Transverse colon (tissue), 4 donors: ENCODE measurements around the gene UROD. TPM values are rescaled to one million over a fixed set of nuclear protein-coding genes. Genes with fewer than 3 reads are reported as not detected.

ENCODE experiments used
- DNase-seq: peaks from one replicate; pipeline ENCODE4 v3.0.0-alpha.2; 2019
- H3K27ac ChIP-seq, 4 donors: fragments of 200-600 bp; sonication (generic); 2 replicates each; pipeline ENCODE4 v1.5.1; 2016 to 2018; ENCODE audit warnings: inconsistent platforms in 4 of 4
- H3K27me3 ChIP-seq: fragments of 200-600 bp; sonication (generic); 2 replicates; pipeline ENCODE4 v1.5.1; 2017; ENCODE audit warnings: inconsistent platforms
- H3K36me3 ChIP-seq, 4 donors: fragments of 200-600 bp; sonication (generic); 2 replicates each; pipeline ENCODE4 v1.5.1; 2017 to 2019; ENCODE audit warnings: inconsistent platforms in 4 of 4
- H3K4me1 ChIP-seq, 4 donors: fragments of 200-600 bp; sonication (generic); 2 replicates each; pipeline ENCODE4 v1.5.1; 2017 to 2020; ENCODE audit warnings: inconsistent platforms in 4 of 4
- H3K4me3 ChIP-seq, 4 donors: fragments of 200-600 bp; sonication (generic); 1 replicate in 1 of 4; 2 replicates in 3 of 4; pipeline versions ENCODE4 v1.5.1 to v1.6.1; 2017 to 2019; ENCODE audit warnings: inconsistent platforms in 4 of 4
- H3K9me3 ChIP-seq, 2 donors: fragments of 200-600 bp; sonication (generic); 2 replicates each; pipeline ENCODE4 v1.5.1; 2017 to 2019; ENCODE audit warnings: inconsistent platforms in 2 of 2
- EP300 ChIP-seq: sonication (generic); formaldehyde crosslinking; IDR thresholded peaks from one replicate; pipeline ENCODE4 v1.6.1; 2017; ENCODE audit warnings: antibody characterized with exemption, low read depth
- POLR2A ChIP-seq: fragments of 450-650 bp; IDR thresholded peaks from one replicate; pipeline ENCODE4 v1.6.1; 2016; ENCODE audit warnings: antibody characterized with exemption, mild to moderate bottlenecking, moderate library complexity
- POLR2AphosphoS5 ChIP-seq, 3 donors: sonication (generic); formaldehyde crosslinking; IDR thresholded peaks; one replicate each; pipeline ENCODE4 v1.6.1; 2016; ENCODE audit warnings: antibody characterized with exemption in 3 of 3
- WGBS, 2 donors: methylation state at CpG; one replicate each; pipeline ENCODE4 v1.1.5; 2018; ENCODE audit warnings: low coverage in 1 of 2; 5-methylcytosine and 5-hydroxymethylcytosine counted together
- in situ Hi-C, 4 donors: fragments of 200-750 bp; cut with MboI; loops; one replicate each; pipeline versions ENCODE4 v1.15.0 to v1.15.1; 2017; ENCODE audit warnings: low sequenced_read_pairs in 3 of 4, low pct_ligation_motif_present in 1 of 4, low pct_unique_long_range_greater_than_20kb in 1 of 4
- intact Hi-C: fragments of 100-400 bp; cut with DNase I; formaldehyde crosslinking; loops from one replicate; pipeline ENCODE4 v1.15.1; 2023; ENCODE audit warnings: low total_unique reads
- total RNA-seq, 4 donors: library from RNA; depleted of rRNA; stranded (reverse); fragments of >200 nt; gene quantifications; one replicate each; pipeline ENCODE4 v1.1.0, GENCODE V29; 2016
- TF ChIP-seq, protein P1 (sequence below), 5 experiments: fragments of 200-600 bp in 3 of 5; fragments of 450-650 bp in 2 of 5; sonication (generic) in 3 of 5; IDR thresholded peaks; 1 replicate in 2 of 5; 2 replicates in 3 of 5; pipeline ENCODE4 v1.5.1; 2016 to 2017; ENCODE audit warnings: antibody characterized with exemption in 5 of 5, inconsistent platforms in 3 of 5, mild to moderate bottlenecking in 2 of 5, moderate library complexity in 1 of 5

The UROD gene
- total RNA-seq, 4 donors from 2014 or later = 46.4 to 85.7 (median 63.9) TPM

GRCh38 chr1:45065083-45065482 lies 53.0 kb downstream of the UROD start:
- Histone ChIP-seq H3K9me3 (no peaks in the 10 kb centered on the region), H3K4me3 (no peak overlapping the region), H3K27me3 (no peaks in the 10 kb centered on the region), H3K4me1 (no peaks in the 10 kb centered on the region), H3K27ac (no peak overlapping the region), H3K36me3 (no peaks in the 10 kb centered on the region)
- TF ChIP-seq POLR2AphosphoS5 (IDR thresholded peaks at IDR 0.05) = no peak
- TF ChIP-seq, protein P1, sequence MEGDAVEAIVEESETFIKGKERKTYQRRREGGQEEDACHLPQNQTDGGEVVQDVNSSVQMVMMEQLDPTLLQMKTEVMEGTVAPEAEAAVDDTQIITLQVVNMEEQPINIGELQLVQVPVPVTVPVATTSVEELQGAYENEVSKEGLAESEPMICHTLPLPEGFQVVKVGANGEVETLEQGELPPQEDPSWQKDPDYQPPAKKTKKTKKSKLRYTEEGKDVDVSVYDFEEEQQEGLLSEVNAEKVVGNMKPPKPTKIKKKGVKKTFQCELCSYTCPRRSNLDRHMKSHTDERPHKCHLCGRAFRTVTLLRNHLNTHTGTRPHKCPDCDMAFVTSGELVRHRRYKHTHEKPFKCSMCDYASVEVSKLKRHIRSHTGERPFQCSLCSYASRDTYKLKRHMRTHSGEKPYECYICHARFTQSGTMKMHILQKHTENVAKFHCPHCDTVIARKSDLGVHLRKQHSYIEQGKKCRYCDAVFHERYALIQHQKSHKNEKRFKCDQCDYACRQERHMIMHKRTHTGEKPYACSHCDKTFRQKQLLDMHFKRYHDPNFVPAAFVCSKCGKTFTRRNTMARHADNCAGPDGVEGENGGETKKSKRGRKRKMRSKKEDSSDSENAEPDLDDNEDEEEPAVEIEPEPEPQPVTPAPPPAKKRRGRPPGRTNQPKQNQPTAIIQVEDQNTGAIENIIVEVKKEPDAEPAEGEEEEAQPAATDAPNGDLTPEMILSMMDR (IDR thresholded peaks at IDR 0.05) = no peak
- TF ChIP-seq POLR2A = no peak
- no peak for TF ChIP-seq EP300
- WGBS, 2 donors = 72 to 80% methylated on average over 2 of the region's 2 CpGs
- intact Hi-C loops (no loop called here), in situ Hi-C loops (no loop called here)
- DNase-seq = no peak

Other genes starting within 250 kb of the UROD start
- gene RPS8, start 236.7 kb upstream of the UROD start, total RNA-seq = 1,000 to 10,000 TPM in 3 of 4 donors, 100 to 1,000 TPM in 1; 505 to 1,630 (median 1,282) TPM
- gene BEST4, start 224.1 kb upstream of the UROD start, total RNA-seq = 100 to 1,000 TPM in 2 of 4 donors, 10 to 100 TPM in 2; 48.8 to 208 (median 92.3) TPM
- 10 to 100 TPM; 12.4 to 87.2 (median 16.3) TPM for gene PLK3, start 211.9 kb upstream of the UROD start, total RNA-seq
- 1 to 10 TPM in 1 of 4 donors, not detected in 3; 1.4 TPM for gene DYNLT4, start 204.9 kb upstream of the UROD start, total RNA-seq
- gene BTBD19, start 203.7 kb upstream of the UROD start, total RNA-seq = 10 to 100 TPM in 1 of 4 donors, 1 to 10 TPM in 3; 1.5 to 22.1 (median 3.7) TPM
- 1 to 10 TPM in 1 of 4 donors, under 1 TPM in 2, not detected in 1; 0.14 to 1.2 (median 0.64) TPM for gene PTCH2, start 169.0 kb upstream of the UROD start, total RNA-seq
- gene EIF2B3, start 25.7 kb upstream of the UROD start, total RNA-seq = 10 to 100 TPM in 1 of 4 donors, 1 to 10 TPM in 3; 1.4 to 15.6 (median 8.3) TPM
- 100 to 1,000 TPM in 3 of 4 donors, 10 to 100 TPM in 1; 70.5 to 321 (median 133) TPM for gene HECTD3, start 930 bp upstream of the UROD start, total RNA-seq
- 10 to 100 TPM; 12.3 to 38.2 (median 13.7) TPM for gene ZSWIM5, start 194.4 kb downstream of the UROD start, total RNA-seq